Panc1 (cell line): ENCODE measurements around the gene SDF2L1. TPM values are rescaled to one million over a fixed set of nuclear protein-coding genes. Genes with fewer than 3 reads are reported as not detected.
A peak's percentile ranks its signal among the peaks of the same experiment; 100 is the strongest.

Experiments
- ATAC-seq: fragments of 200-7000 bp; cut with Tn5 transposase; 2 replicates; pipeline ENCODE4 v1.9.1; 2020; ENCODE audit warnings: mild to moderate bottlenecking, moderate library complexity
- BruUV-seq: library from RNA; stranded (reverse); fragments of 400-500 nt; replicated peaks from 2 replicates; lab custom pipeline; 2021; lab: Mats Ljungman, UMichigan
- CTCF ChIA-PET: fragments of 300-600 bp; sonication (Branson Sonifier 250); formaldehyde crosslinking; loops from one replicate; lab custom pipeline; 2022; ENCODE audit warnings: antibody characterized with exemption; lab: Charles Lee
- POLR2A ChIA-PET: fragments of 300-600 bp; sonication (Branson Sonifier 250); formaldehyde crosslinking; loops from one replicate; lab custom pipeline; 2022; ENCODE audit warnings: antibody characterized with exemption; lab: Charles Lee
- DNase-seq: peaks from one replicate; pipeline ENCODE4 v3.0.0-alpha.2; 2010; ENCODE audit warnings: low read depth, low spot score
- H3K27ac ChIP-seq: 2 replicates; pipeline ENCODE4 v1.5.1; 2011; ENCODE audit warnings: mild to moderate bottlenecking, low read length, inconsistent platforms
- H3K27me3 ChIP-seq: fragments of 200-500 bp; sonication (Bioruptor generic); 2 replicates; pipeline ENCODE4 v1.6.0; 2014; ENCODE audit warnings: low read length, inconsistent platforms; ENCODE audit not compliant: control insufficient read depth, insufficient read depth
- H3K36me3 ChIP-seq: fragments of 200-500 bp; sonication (Bioruptor generic); 2 replicates; pipeline ENCODE4 v1.5.1; 2014; ENCODE audit warnings: inconsistent platforms, mild to moderate bottlenecking, low read length, moderate library complexity; ENCODE audit not compliant: control insufficient read depth, insufficient read depth
- H3K4me1 ChIP-seq: 2 replicates; pipeline ENCODE4 v1.5.1; 2011; ENCODE audit warnings: inconsistent platforms, mild to moderate bottlenecking, low read length, moderate library complexity; ENCODE audit not compliant: control insufficient read depth, insufficient read depth
- H3K4me3 ChIP-seq, 2 experiments: 2 replicates each; pipeline ENCODE4 v1.5.1; 2011 to 2012; ENCODE audit warnings: low read depth in 2 of 2, low read length in 2 of 2, mild to moderate bottlenecking in 2 of 2, inconsistent platforms in 1 of 2, moderate library complexity in 1 of 2
- H3K9me3 ChIP-seq: fragments of 200-500 bp; sonication (Bioruptor generic); 2 replicates; pipeline ENCODE4 v1.5.1; 2014; ENCODE audit warnings: low read depth, mild to moderate bottlenecking, inconsistent platforms, low read length, moderate library complexity; ENCODE audit not compliant: control insufficient read depth, insufficient read depth
- CTCF ChIP-seq: fragments of 450-650 bp; IDR thresholded peaks from 2 replicates; pipeline ENCODE4 v1.5.1; 2017; ENCODE audit warnings: mild to moderate bottlenecking
- POLR2AphosphoS5 ChIP-seq: IDR thresholded peaks from 2 replicates; pipeline ENCODE4 v1.6.1; 2012; ENCODE audit warnings: mild to moderate bottlenecking, low read depth, low read length, moderate library complexity
- REST ChIP-seq, 2 experiments: IDR thresholded peaks; 2 replicates each; pipeline ENCODE4 v1.6.1; 2011 to 2012; ENCODE audit warnings: low read depth in 2 of 2, control low read depth in 1 of 2, low read length in 1 of 2, mild to moderate bottlenecking in 1 of 2, moderate library complexity in 1 of 2; ENCODE audit not compliant: insufficient read depth in 1 of 2
- SIN3A ChIP-seq: IDR thresholded peaks from 2 replicates; pipeline ENCODE4 v1.6.1; 2012; ENCODE audit warnings: low read depth, mild to moderate bottlenecking, low read length, moderate library complexity, borderline replicate concordance; ENCODE audit not compliant: insufficient read depth
- TCF7L2 ChIP-seq: IDR thresholded peaks from 2 replicates; pipeline ENCODE4 v1.6.1; 2011; ENCODE audit warnings: mild to moderate bottlenecking, low read depth, low read length, inconsistent platforms
- in situ Hi-C: cut with HindIII; loops from 2 replicates; pipeline ENCODE4 v1.10.0; 2016; ENCODE audit warnings: low sequenced_read_pairs, low pct_unique_long_range_greater_than_20kb
- intact Hi-C: fragments of 100-400 bp; cut with micrococcal nuclease; formaldehyde crosslinking; loops from one replicate; pipeline ENCODE4 v1.10.0; 2022; ENCODE audit not compliant: unreplicated experiment
- total RNA-seq: library from RNA; stranded (reverse); gene quantifications from one replicate; pipeline ENCODE4 v1.2.1, GENCODE V29; 2021; ENCODE audit not compliant: unreplicated experiment

SDF2L1 gene
- total RNA-seq, 1 experiment from 2014 or later: 66.0 TPM

GRCh38 chr22:21598302-21598701 is 43.8 kb upstream of the SDF2L1 start:
- DNase-seq: no peak
- ChIA-PET POLR2A (interaction anchor here (0.6 kb wide), 1 partner anchor 9 kb away, joined by 7 read pairs; no protein-coding TSS in a partner anchor), CTCF (interaction anchor here (0.6 kb wide), 1 partner anchor 9 kb away, joined by 12 read pairs; no protein-coding TSS in a partner anchor)
- intact Hi-C loops (loop anchor here (10.0 kb wide), 1 partner anchor 46 kb away; the partner anchor contains the start of gene SDF2L1), in situ Hi-C loops (no loop called here)
- BruUV-seq: no TSS peak
- Histone ChIP-seq H3K9me3 (no peaks in the 10 kb centered on the region), H3K4me3 (no peak overlapping the region), H3K36me3 (no peaks in the 10 kb centered on the region), H3K27ac (no peak overlapping the region), H3K27me3 (no peaks in the 10 kb centered on the region), H3K4me1 (no peaks in the 10 kb centered on the region; the same call in none of the 2 replicates)
- no peak for ATAC-seq
- TF ChIP-seq CTCF: no peak
- TF ChIP-seq SIN3A: no peak
- no peak for TF ChIP-seq POLR2AphosphoS5
- no peak for TF ChIP-seq TCF7L2
- TF ChIP-seq REST (IDR thresholded peaks at IDR 0.05; ENCODE audit: insufficient read depth in 1 of 2, low read depth in 2 of 2, low read length in 1 of 2): no peak

GRCh38 chr22:21599053-21599893 is 42.8 kb upstream of the SDF2L1 start:
- in situ Hi-C loops: no loop called here
- ChIA-PET CTCF (no interaction called here), POLR2A (interaction anchor here (0.5 kb wide), 1 partner anchor 212 kb away, joined by 3 read pairs; no protein-coding TSS in a partner anchor)
- TF ChIP-seq CTCF (no peak), POLR2AphosphoS5 (no peak), SIN3A (no peak), TCF7L2 (no peak), REST (IDR thresholded peaks at IDR 0.05; ENCODE audit: insufficient read depth in 1 of 2, low read depth in 2 of 2, low read length in 1 of 2) (no peak)
- Histone ChIP-seq H3K4me1 (no peaks in the 10 kb centered on the region; the same call in none of the 2 replicates), H3K9me3 (no peaks in the 10 kb centered on the region), H3K4me3 (no peak overlapping the region), H3K36me3 (no peaks in the 10 kb centered on the region), H3K27me3 (no peaks in the 10 kb centered on the region), H3K27ac (no peak overlapping the region)
- BruUV-seq: TSS peak; percentile 54
- DNase-seq (no peak), ATAC-seq (no peak)
- intact Hi-C loops: loop anchor here (10.0 kb wide), 1 partner anchor 46 kb away; the partner anchor contains the start of gene SDF2L1
